HG02852 (cell line): ENCODE measurements around the gene TBC1D4.
A peak's percentile ranks its signal among the peaks of the same experiment; 100 is the strongest.

Experiments
- ATAC-seq: cut with Tn5 transposase; IDR thresholded peaks from one replicate; pipeline ENCODE4 v1.9.1; 2021; ENCODE audit warnings: mild to moderate bottlenecking, moderate library complexity; ENCODE audit not compliant: unreplicated experiment

The TBC1D4 gene

DNA sequence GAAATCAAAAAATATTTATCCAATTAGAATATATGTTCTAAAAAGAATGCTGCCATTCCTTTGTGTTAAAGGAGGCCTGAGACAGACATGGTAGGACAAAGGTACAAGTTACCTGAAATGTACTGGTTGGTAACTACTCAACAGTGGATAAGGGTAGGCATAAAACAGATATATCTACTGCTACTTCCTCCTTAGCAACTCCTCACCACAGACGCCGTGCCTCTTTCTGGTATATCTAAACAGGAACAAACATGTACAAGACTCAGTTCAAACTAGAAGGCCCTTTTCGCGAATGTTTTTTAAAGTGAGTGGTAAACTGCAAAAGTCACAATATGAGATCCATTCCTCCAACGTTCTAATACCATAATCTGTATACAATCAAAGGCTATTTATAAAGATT lies 86.9 kb downstream of the TBC1D4 start:
- ATAC-seq: no peak

DNA sequence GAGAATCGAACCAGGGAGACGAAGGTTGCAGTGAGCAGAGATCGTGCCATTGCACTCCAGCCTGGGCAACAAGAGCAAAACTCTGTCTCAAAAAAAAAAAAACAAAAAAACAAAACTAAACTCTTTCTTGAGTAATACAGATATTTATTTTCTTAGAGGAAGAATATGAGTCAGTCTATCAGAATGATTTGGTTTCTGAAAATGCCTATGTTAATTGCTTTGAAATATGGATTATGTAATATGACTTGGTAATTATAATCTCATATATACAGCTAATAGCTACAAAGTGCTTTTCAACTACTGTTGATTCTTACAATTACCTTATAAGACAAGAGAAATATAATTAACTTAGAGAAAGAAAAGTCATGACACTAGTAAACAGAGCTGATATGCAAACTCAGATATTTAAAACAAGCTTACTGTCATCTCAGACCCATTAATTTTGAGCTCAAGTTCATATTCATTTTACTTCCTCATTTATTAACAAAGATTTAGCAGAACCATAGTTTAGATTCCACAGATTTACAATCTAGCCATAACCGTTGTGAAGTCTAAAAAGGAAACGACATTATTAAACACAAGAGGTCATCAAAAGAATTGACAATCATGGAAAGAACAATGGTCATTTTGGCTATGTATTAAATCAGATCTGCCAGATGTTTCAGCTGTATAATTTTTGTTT lies 88.0 kb downstream of the TBC1D4 start:
- ATAC-seq: no peak

DNA sequence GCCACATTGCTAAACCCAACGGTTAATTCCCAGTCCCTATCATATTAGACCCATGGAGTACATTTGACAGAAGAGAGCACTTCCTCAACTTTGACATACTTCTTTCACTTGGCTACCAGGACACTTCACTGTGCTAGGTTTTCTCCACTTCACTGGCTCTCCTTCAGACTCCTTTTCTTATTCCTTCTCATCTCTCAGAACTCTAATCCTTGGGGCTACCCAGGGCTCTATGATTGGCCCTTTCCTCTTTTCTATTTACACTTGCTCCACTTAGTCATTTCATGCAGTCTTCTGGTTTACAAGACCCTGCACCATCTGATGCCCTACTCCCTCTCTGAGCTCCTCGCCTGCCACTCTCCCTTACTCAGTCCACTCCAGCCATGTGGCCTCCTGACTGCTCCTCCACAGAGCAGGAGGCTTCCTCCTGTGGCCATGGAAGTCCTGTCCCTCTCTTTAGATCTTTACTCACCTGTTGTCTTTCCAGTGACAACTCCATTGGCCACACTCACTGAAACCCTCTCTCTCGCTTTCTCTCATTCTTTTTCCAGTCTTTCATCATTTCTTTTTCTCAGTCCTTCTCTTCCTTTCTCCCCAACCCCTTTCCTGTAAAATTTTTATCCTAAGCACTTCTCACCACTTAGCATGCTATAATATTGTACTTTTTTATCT lies 90.4 kb downstream of the TBC1D4 start:
- ATAC-seq: no peak

DNA sequence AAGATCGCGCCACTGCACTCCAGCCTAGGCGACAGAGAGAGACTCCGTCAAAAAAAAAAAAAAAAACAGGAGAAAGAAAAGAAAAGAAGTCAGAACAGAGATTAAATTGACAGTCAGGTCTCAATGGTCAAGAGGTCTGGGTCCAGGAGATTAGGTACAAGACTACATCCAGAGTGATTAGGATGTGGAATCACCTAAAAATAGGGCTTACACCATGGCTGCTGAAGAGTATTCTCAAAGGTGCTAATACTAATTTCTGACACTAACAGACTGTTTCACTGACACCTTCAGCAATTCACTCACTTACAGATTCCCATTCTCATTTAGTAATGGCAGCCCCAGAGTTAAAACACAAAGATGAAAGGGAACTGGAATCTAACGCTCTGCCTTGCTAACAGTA lies 91.7 kb downstream of the TBC1D4 start:
- ATAC-seq: no peak

DNA sequence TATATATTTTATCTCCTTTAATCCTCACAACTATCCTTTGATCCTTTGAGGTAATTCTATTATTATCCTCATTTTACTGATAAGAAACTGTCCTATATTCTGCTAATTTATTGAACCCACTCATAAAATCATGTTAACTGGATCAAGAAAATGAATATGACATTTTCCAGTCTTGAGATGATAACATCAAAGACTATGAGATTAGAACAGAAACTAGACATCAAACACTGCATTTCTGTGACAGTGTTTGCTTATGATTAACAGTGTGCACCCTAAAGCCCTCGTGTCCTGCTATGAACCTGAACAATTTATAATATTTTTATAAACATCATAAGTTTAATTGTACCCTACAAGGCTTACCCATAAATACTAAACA lies 96.3 kb downstream of the TBC1D4 start:
- ATAC-seq: no peak

DNA sequence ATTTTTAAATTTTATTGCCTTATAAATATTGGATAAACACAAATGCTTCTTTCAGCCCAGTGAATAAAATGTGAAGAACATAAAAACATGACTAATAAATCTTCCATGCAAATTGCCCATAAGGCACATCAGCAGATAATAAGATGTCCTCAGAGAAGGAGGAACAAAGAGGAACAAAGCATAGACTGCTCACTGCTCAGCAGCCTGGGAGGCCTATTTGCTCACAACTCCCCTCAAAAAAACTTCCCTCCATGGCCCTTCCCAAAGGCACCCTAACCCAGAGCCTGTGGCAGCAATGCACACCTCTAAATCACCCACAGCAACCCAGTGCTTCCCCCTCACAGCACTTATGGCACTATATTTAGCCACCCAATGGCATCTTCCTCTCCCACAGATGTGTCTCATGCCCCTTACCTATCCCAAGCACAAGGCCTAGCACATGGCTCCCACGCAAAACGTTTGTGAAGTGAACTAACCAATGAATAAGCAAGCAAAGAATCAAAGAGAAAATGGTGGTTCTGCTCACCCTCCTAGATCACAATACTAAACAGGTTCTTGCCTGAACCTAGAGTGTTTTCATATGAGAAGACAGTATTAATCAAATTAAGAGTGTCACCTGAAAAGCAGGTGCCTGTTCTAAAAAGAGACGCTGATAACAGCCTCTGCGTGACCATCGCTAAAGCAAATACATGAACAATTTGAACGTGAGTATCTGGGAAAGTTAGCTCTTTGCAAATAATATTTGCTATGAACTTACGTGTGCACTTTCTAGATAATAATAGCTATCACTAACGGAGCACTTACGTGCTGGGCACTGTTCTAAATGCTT lies 96.9 kb downstream of the TBC1D4 start:
- ATAC-seq: no peak

DNA sequence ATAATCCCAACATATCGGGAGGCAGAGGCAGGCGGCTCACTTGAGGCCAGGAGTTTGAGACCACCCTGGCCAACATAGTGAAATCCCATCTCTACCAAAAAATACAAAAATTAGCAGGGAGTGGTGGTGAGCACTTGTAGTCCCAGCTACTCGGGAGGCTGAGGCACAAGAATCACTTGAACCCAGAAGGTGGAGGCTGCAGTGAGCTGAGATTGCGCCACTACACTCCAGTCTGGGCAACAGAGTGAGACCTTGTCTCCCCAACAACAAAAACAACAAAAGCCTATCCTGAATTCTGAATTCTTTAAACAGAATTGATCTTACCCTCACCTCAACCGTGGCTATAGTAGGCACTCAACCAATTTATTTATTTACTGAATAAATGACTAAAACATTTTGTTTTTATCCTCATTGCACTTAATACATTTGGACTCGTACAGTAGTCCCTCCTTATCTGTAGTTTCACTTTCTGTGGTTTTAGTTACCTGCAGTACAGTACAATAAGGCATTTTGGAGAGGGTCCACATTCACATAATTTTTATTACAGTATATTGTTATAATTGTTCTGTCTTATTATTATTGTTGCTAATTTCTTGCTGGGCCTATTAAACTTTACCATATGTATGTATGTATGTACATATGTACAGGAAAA lies 98.8 kb downstream of the TBC1D4 start:
- ATAC-seq: no peak

DNA sequence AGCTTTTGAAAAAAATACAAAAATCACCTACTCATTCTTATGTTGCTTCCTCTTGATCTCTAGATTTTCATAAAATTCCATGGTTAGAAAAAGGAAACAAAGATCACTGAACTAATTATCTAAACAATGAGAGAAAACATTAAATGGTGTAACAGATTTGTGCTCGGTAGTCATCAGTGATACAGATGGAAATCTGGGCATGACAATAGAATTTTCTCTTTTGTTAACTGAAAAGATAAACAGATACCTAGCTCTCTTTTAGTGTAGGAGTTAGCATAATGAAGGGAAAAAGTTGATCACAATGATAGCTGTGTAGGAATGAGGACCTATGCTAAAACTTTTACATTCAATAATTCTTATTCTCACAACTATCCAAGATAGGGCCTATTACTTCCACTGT lies 103.7 kb downstream of the TBC1D4 start:
- ATAC-seq: no peak

DNA sequence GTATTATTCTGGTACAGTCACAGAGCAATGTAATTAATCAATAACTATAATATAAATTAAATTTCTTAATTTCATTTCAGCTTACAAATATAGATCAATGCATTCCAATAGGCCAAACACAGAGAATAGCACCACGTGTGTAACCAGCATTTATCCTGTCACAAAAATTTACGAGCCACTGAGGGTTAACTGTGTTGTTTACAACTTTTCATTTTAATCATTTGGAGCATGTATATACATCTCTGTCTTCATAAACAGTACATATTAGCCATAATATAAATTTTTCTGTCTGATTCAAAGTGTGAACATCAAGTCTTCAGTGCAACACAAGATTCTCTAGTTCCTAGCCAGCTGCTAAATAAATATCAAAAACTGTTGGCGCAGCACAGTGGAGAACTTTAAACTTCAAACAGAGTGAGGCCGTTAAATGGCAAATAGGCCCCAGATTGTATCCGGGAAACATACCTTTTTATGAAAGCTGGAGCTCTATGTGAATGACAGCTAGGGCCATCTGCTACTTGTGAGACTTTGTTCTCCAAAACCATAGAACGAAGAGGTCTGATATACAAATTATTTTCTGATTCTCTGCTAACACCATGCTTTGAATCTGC lies 105.1 kb downstream of the TBC1D4 start:
- ATAC-seq: no peak

DNA sequence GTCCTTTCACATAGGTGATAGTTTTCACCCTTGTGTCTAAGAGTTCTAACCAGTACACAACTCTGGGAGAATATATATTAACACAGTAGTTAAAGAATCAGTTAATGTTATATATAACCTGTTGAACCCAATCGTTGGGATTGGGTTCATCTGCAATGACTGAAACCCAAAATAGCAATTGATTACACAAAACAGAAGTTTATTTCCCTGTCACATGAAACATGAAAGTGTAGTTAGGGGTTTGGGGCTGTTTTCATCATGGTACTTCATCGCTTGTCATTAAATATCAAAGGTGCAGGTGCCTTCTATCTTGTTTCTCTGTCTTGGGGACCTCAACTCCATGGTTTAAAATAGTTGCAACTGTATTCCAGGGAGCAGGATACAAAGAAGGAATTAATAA lies 106.6 kb downstream of the TBC1D4 start:
- ATAC-seq: no peak

DNA sequence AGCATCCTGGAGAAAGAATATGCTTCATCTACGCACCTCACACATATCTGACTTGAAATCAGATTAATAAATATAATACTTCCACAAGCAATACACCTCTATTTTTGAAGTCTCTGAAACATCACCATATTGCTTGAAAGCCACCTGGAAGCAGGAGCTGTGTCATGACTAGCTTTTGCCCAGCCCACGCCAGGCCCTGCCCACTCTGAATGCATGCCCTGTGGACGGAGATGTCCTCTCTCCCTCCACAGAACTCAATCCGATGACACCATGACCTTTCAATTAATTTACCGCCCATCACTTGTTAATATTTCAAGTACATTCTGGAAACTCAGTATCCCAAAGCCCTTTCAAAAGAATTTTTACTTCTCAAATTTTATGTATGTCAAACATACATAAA lies 108.0 kb downstream of the TBC1D4 start:
- ATAC-seq: no peak

DNA sequence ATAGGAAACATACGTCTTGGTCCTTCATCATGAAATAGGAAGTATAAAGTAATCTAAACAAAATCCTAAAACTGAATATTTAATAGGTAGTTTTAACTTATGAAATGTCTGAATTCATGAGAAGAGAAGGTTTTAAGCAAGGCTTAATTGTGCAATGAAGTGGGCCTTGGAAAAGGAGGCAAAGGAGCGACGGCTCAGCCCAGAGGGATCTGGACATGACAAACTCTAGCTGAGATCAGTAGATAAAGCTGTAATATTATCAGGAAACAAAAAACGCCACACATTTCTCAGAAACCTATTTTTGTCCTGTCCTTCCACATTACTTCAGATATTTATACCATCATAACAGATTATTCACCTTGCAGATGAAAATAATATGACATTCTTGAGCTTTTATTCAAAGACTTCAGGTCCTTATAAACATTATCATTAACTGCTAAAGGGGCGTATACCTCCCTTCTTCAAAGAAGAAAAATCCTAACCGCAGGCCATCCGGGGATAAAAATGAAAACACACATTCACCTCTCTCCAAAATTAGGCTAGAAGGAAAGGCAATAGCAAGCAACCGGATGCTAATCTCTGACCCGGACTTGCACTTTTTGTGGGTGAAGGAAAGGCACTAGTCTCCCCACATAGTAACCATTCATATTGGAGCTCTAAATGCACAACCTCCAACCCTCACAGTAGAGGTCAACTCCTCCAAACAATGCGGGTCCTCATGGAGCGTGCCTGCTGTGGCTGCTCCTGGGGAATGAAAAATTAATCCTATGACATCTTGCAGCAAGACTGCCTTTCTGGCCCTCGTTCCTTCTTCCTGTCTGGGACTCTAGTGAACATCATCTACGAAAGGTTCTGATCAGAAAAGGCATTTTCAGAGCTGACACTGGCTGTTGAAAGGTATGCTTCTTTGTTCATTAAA lies 108.8 kb downstream of the TBC1D4 start:
- ATAC-seq: no peak

DNA sequence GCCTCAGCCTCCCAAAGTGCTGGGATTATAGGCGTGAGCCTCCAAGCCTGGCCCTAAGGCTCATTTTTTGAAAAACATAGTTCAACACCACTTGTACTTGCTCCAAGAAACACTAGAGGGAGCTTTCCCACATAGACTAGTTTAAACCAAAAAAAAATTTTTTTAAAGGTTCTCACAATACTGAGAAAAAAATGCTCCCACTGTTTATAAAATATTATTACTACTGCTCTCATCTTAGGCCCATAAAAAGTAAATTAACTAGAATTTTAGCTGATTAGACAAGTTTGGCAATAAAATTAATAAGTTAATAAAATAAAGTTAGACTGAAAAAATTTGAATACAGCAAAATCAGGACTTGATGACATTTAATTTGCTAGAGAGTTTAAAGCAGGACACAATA lies 109.5 kb downstream of the TBC1D4 start:
- peak; percentile 76 for ATAC-seq

DNA sequence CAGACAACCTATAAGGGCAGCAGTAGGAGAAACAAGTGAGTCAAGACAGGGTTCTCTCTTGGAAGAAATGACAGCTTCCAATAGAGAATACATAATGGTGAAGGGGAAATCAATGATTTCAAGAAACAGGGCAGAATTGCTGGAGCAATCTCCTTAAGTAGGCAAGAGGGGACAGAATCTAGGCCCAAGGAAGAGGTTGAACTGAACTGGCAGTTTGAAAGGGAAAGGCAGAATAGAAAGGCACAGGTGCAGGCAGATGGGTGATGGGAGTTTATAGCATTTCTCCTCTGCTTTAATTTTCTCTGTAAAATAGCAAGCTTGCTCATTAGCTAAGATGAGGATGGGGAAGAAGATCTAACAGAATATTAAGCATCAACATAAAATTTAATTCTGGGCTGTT lies 110.8 kb downstream of the TBC1D4 start:
- ATAC-seq: no peak

DNA sequence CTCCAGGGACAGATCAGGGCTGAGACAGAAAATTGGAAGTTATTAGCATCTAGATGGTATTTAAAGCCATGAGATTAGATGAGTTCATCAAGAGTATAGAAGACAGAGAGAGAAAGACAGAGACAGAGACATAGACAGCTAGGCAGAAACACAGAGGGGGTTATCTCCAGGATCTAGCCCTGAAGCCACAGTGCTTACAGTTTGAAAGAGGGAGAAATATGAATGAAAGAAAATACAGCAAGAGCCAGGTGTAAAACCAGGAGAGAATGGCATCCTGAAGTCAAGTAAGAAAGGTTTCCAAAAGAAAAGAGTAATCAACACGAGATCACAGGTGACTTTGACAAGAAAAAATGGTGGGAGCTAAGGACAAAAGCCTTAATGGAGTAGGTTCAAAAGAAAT lies 111.2 kb downstream of the TBC1D4 start:
- no peak for ATAC-seq

DNA sequence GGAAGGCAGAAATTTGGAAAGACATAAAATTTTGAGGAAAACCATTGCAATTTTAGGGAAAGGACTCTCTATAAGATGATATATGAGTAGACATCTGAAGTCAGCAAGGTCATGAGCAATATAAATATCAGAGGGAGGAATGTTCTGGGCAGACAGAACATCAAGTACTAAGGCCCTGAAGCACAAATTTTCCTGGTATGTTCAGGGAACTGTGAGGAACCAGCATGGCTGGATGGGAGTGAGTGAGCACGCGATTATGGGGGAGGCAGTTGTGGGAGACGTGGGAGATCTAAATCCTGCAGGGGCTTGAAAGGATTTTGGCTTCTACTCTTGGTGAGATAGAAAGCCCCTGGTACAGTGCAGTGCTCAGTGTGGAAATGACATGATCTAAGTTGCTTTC lies 112.0 kb downstream of the TBC1D4 start:
- ATAC-seq: no peak

DNA sequence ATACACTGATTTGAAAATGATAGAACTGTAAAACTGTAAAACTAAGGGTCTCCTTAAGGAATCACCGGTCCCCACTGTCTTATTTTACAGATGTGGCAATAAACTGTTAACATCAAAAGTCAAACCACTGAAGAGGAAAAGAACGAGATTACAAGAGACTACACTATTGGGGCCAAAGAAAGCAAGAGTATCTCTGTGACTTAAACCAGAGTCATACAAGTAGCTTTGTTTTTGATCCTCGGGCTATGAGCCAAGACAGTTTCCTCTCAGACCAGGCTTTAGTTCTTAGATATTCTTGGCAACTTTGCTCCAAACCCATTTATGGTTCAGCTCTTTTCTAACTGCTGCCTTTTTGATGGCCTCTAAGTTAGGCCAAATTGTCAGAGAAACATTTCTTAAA lies 113.8 kb downstream of the TBC1D4 start:
- no peak for ATAC-seq

DNA sequence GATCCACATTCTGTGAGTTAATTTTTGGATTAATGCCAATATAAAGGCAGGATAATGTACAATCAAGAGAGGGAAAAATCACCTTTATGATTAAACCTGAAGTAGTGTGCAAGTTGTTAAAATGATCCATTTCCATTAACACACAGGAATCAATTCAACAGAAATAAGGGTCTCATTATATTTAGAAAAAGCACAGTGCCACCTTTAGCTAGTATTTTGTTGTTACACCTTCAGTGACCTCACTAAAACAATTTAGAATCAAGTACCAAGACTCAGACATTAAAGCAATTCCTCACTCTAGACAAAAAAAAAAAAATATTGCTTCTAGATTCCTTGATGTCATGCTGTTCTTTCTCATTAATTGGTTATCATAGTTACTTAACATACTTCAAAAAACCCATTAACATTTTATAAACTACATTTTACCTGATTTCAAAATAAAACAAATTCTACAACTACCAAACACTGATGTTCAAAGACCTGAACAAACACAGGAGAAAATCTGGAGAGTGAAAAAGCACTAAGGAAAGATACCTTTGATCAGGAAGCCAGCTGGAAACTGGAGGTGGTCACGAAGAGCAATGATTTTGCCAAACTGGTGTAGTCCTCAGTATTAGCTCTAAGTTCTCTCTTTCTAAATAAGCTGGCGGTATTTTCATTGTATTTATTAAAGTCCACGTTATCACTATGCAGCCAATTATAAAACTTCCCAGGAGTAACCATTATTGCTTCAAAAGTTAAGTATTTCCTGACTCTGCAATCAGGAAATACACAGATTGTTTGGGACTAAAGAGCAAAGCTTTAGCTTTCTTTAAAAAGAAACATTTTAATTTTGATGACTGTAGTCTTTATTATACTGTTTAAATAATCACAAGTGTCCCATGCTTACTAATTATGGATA lies 115.3 kb downstream of the TBC1D4 start:
- ATAC-seq: no peak

DNA sequence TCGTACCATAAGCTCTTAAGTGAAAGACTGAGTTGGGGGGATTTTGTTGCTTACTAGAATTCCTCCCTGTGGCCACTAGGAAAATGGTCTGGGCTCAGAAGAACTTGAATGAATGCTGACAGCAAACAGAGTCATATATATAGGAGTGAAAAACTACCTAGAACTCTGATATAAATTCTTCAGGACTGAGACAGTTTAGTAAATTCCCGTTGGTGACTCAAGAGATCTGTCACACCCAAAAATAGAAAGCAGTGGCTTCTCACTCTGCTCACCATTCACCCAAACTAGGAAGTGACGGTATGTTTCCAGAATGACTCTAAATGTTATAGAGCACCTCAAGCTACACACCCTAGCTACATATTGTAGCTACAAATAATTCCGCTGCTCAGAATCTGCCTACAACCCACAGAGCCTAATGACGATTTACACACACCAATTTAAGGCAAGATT lies 116.2 kb downstream of the TBC1D4 start:
- peak; percentile 95 for ATAC-seq
